ENCODE data around the gene EPS8L3. TPM values are rescaled to one million over a fixed set of nuclear protein-coding genes. Genes with fewer than 3 reads are reported as not detected.
"Not testable (repeated sequence)": the region's sequence is repeated elsewhere in the genome, so short reads cannot be mapped to it uniquely, and the experiment has no call there.

EPS8L3 gene
- total RNA-seq, 5 donors from 2014 or later (not counting 1 experiment from before 2014, with no cell fraction given), result 0.47 to 0.49 TPM; not detected in 3

- Histone ChIP-seq H3K4me1 (ENCODE audit: control insufficient read depth in 1 of 2, extremely low read depth in 1 of 2, insufficient read depth in 2 of 2, low read length in 2 of 2) (no peaks in the 10 kb centered on the region), H3K27ac (ENCODE audit: low read length) (no peak overlapping the region), H3K36me3 (ENCODE audit: control insufficient read depth in 2 of 2, extremely low read depth in 1 of 2, insufficient read depth in 1 of 2, low read length in 1 of 2) (no peaks in the 10 kb centered on the region), H3K4me3 (ENCODE audit: control insufficient read depth in 1 of 2, extremely low read depth in 1 of 2, low read length in 1 of 2) (no peak overlapping the region), H3K27me3 (replicated peaks in 1 of 2; ENCODE audit: control insufficient read depth in 2 of 2, extremely low read depth in 1 of 2, insufficient read depth in 2 of 2, low read length in 1 of 2) (no peaks in the 10 kb centered on the region), H3K9me3 (no peaks in the 10 kb centered on the region)
- Mint-ChIP-seq H3K36me3 (peaks cover 23% of the 10 kb centered on the region), H3K4me3 (no peak overlapping the region), H3K27ac (no peak overlapping the region), H3K27me3 (no peaks in the 10 kb centered on the region), H3K9me3 (peaks cover 13 to 24% (median 22%) of the 10 kb centered on the region in 3 donors), H3K4me1 (no peaks in the 10 kb centered on the region)
- ATAC-seq (replicated peaks in 1 of 4) (no peak), DNase-seq (no peak)
- CTCF ChIA-PET, result no interaction called here
- 69% methylated on average over 8 of the region's 8 CpGs for WGBS (ENCODE audit: insufficient coverage)
- POLR2A ChIA-PET, result no interaction called here
Observed at GRCh38 chr1:109704173-109704572, 59.5 kb downstream of the EPS8L3 start.

- WGBS (ENCODE audit: insufficient coverage), result no CpG with 5 or more reads among the region's 3 CpGs
- H3K4me3 ChIP-seq (ENCODE audit: control insufficient read depth in 1 of 2, extremely low read depth in 1 of 2, low read length in 1 of 2); ATAC-seq (replicated peaks in 1 of 4); H3K27ac Mint-ChIP-seq; CTCF ChIA-PET; H3K36me3 ChIP-seq (ENCODE audit: control insufficient read depth in 2 of 2, extremely low read depth in 1 of 2, insufficient read depth in 1 of 2, low read length in 1 of 2); DNase-seq; H3K4me1 ChIP-seq (ENCODE audit: control insufficient read depth in 1 of 2, extremely low read depth in 1 of 2, insufficient read depth in 2 of 2, low read length in 2 of 2); H3K4me1 Mint-ChIP-seq; H3K9me3 ChIP-seq; H3K27me3 Mint-ChIP-seq; H3K27ac ChIP-seq (ENCODE audit: low read length); H3K27me3 ChIP-seq (replicated peaks in 1 of 2; ENCODE audit: control insufficient read depth in 2 of 2, extremely low read depth in 1 of 2, insufficient read depth in 2 of 2, low read length in 1 of 2); H3K4me3 Mint-ChIP-seq; POLR2A ChIA-PET: not testable (repeated sequence)
- peaks cover 4 to 12% (median 11%) of the 10 kb centered on the region in 3 donors for H3K9me3 Mint-ChIP-seq
- peaks cover 20% of the 10 kb centered on the region for H3K36me3 Mint-ChIP-seq
Observed at GRCh38 chr1:109702940-109703339, 60.8 kb downstream of the EPS8L3 start.

Other genes starting within 250 kb of the EPS8L3 start
- gene GPR61, start 224.1 kb downstream of the EPS8L3 start, total RNA-seq, result under 1 TPM; 0.16 to 0.75 (median 0.39) TPM
- gene GNAI3, start 215.3 kb downstream of the EPS8L3 start, total RNA-seq, result 1 to 10 TPM; 5.4 to 7.2 (median 6.5) TPM
- not detected for gene GNAT2, start 144.3 kb downstream of the EPS8L3 start, total RNA-seq
- 100 to 1,000 TPM in 3 of 5 donors, 10 to 100 TPM in 2; 90.2 to 285 (median 100) TPM for gene AMPD2, start 144.1 kb downstream of the EPS8L3 start, total RNA-seq
- 10 to 100 TPM; 14.6 to 28.5 (median 20.8) TPM for gene GSTM4, start 107.8 kb downstream of the EPS8L3 start, total RNA-seq
- 100 to 1,000 TPM in 1 of 5 donors, 10 to 100 TPM in 4; 51.9 to 102 (median 77.4) TPM for gene GSTM2, start 95.9 kb downstream of the EPS8L3 start, total RNA-seq
- 10 to 100 TPM in 4 of 5 donors, under 1 TPM in 1; 0.44 to 50.3 (median 30.7) TPM for gene GSTM1, start 76.1 kb downstream of the EPS8L3 start, total RNA-seq
- gene GSTM5, start 51.7 kb downstream of the EPS8L3 start, total RNA-seq, result under 1 TPM; 0.12 to 0.63 (median 0.23) TPM
- gene GSTM3, start 22.9 kb downstream of the EPS8L3 start, total RNA-seq, result 10 to 100 TPM in 4 of 5 donors, 1 to 10 TPM in 1; 8.4 to 17.1 (median 10.3) TPM
- 1 to 10 TPM; 4.8 to 9.5 (median 8.3) TPM for gene CSF1, start 146.9 kb upstream of the EPS8L3 start, total RNA-seq
- 10 to 100 TPM; 23.0 to 41.6 (median 38.9) TPM for gene AHCYL1, start 220.8 kb upstream of the EPS8L3 start, total RNA-seq